Activated CD4-positive, alpha-beta T cell treated with anti-CD3 and anti-CD28 coated beads for 36 hours (primary cell): Measurements from ENCODE around the gene GAL3ST2. TPM values are rescaled to one million over a fixed set of nuclear protein-coding genes. Genes with fewer than 3 reads are reported as not detected.
"Not testable (repeated sequence)": the region's sequence is repeated elsewhere in the genome, so short reads cannot be mapped to it uniquely, and the experiment has no call there.

Experiments
- ATAC-seq: fragments of 200-7000 bp; cut with Tn5 transposase; one replicate; pipeline ENCODE4 v1.10.0; 2021; ENCODE audit warnings: mild to moderate bottlenecking, moderate library complexity
- CTCF ChIA-PET: fragments of 350-600 bp; sonication (Branson Sonifier 250); formaldehyde crosslinking; loops from one replicate; lab custom pipeline; 2021; ENCODE audit warnings: antibody characterized with exemption; lab: Charles Lee
- POLR2A ChIA-PET: fragments of 350-600 bp; sonication (Branson Sonifier 250); formaldehyde crosslinking; loops from one replicate; lab custom pipeline; 2021; ENCODE audit warnings: antibody characterized with exemption, inconsistent platforms; lab: Charles Lee
- DNase-seq: peaks from one replicate; pipeline ENCODE4 v3.0.0-alpha.2; 2020
- H3K27ac Mint-ChIP-seq: one replicate; pipeline ENCODE4 v1.8.0; 2021; ENCODE audit warnings: mixed read lengths
- H3K27me3 Mint-ChIP-seq: one replicate; pipeline ENCODE4 v1.8.0; 2021; ENCODE audit warnings: mixed read lengths
- H3K36me3 Mint-ChIP-seq: one replicate; pipeline ENCODE4 v1.8.0; 2021; ENCODE audit warnings: low read depth, mixed read lengths
- H3K4me1 Mint-ChIP-seq: one replicate; pipeline ENCODE4 v1.8.0; 2021; ENCODE audit warnings: mixed read lengths
- H3K4me3 Mint-ChIP-seq: one replicate; pipeline ENCODE4 v1.8.0; 2021; ENCODE audit warnings: mild to moderate bottlenecking, moderate library complexity, mixed read lengths
- H3K9me3 Mint-ChIP-seq: one replicate; pipeline ENCODE4 v1.8.0; 2021; ENCODE audit warnings: low read depth, mixed read lengths
- intact Hi-C, 2 experiments: fragments of 100-400 bp; cut with DNase I in 1 of 2; cut with micrococcal nuclease in 1 of 2; formaldehyde crosslinking; loops; one replicate each; pipeline versions ENCODE4 v1.14.2 to v1.15.1; 2022 to 2024; cut with DNase I, micrococcal nuclease
- total RNA-seq, 2 experiments: library from RNA; stranded (reverse); gene quantifications; one replicate each; pipeline ENCODE4 v1.2.3, GENCODE V29; 2021

Gene GAL3ST2
- total RNA-seq, 2 experiments from 2014 or later, result 0.94 to 1.0 TPM

- H3K36me3 Mint-ChIP-seq, result no peaks in the 10 kb centered on the region
- H3K4me3 Mint-ChIP-seq, result no peak overlapping the region
- peaks cover 3% of the 10 kb centered on the region for H3K27me3 Mint-ChIP-seq
- ChIA-PET POLR2A (no interaction called here), CTCF (no interaction called here)
- H3K9me3 Mint-ChIP-seq, result no peaks in the 10 kb centered on the region
- ATAC-seq, result no peak
- H3K27ac Mint-ChIP-seq, result no peak overlapping the region
- intact Hi-C loops, result no loop called here
- no peak for DNase-seq
- H3K4me1 Mint-ChIP-seq, result no peaks in the 10 kb centered on the region
Measured at GRCh38 chr2:241811952-241812729, 35.5 kb downstream of the GAL3ST2 start.

DNA sequence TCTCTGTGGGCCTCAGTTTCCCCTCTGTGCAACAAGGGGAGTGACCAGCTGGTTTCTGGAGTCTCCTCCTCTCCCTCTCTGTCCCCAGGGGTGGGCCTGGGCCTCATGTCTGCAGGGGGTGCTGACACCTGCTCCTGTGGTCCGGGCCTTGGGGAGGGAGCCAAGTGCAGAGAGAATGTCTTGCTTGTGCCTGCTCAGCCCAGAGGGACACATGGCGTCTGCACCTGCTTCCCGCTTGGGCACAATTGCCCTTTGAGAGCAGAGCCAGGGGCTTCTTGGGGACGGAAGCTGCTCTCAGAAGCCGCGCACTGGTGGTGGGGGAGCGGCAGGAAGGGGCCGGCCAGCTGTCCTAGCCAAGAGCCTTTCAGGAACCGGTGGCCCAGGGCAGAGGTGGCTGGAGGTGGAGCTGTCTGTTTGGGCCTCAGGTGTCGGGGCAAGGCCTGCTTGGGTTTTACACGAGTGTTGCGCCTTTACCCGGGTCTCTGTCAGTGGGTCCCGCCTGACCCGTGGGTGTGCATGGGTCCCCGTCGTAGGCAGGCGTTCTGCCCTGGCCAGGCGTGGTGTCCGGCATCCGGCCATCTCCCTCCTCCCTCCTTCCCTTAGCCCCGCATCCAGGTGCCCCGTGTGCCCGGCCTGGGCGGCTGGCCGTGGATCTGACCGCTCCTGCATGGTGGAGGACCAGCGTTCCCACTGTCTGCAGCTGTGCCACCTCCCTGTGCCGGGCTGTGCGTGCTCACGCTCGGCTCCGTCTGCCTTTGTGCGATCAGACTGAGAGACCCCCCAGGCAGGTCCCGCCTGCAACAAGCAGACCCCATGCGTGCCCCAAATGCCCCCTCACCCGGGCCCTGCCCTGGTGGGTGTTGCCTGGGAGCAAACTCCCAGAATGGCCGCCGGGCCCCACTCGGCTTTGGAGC lies 36.4 kb downstream of the GAL3ST2 start:
- Mint-ChIP-seq H3K27ac (no peak overlapping the region), H3K4me3 (no peak overlapping the region), H3K36me3 (no peaks in the 10 kb centered on the region), H3K4me1 (peaks cover 5% of the 10 kb centered on the region), H3K27me3 (peaks cover 3% of the 10 kb centered on the region), H3K9me3 (no peaks in the 10 kb centered on the region)
- POLR2A ChIA-PET, result no interaction called here
- intact Hi-C loops, result no loop called here
- ATAC-seq (no peak), DNase-seq (no peak)
- CTCF ChIA-PET, result no interaction called here

- CTCF ChIA-PET, result interaction anchor here (0.6 kb wide), 1 partner anchor 718 kb away, joined by 3 read pairs; no protein-coding TSS in a partner anchor
- DNase-seq (no peak), ATAC-seq (peak; percentile 66)
- Mint-ChIP-seq H3K4me3 (no peak overlapping the region), H3K4me1 (peaks cover 5% of the 10 kb centered on the region), H3K27me3 (no peaks in the 10 kb centered on the region), H3K36me3 (no peaks in the 10 kb centered on the region), H3K27ac (no peak overlapping the region), H3K9me3 (no peaks in the 10 kb centered on the region)
- intact Hi-C loops, result no loop called here
- POLR2A ChIA-PET, result no interaction called here
Measured at GRCh38 chr2:241813644-241814392, 37.2 kb downstream of the GAL3ST2 start.

- DNase-seq, result no peak
- intact Hi-C loops, result no loop called here
- H3K4me1 Mint-ChIP-seq, result peaks cover 5% of the 10 kb centered on the region
- CTCF ChIA-PET, result no interaction called here
- H3K27me3 Mint-ChIP-seq, result no peaks in the 10 kb centered on the region
- H3K9me3 Mint-ChIP-seq, result no peaks in the 10 kb centered on the region
- no peak overlapping the region for H3K4me3 Mint-ChIP-seq
- H3K27ac Mint-ChIP-seq, result no peak overlapping the region
- no peaks in the 10 kb centered on the region for H3K36me3 Mint-ChIP-seq
- POLR2A ChIA-PET, result no interaction called here
- no peak for ATAC-seq
Measured at GRCh38 chr2:241814393-241814642, 37.7 kb downstream of the GAL3ST2 start.

GRCh38 chr2:241814643-241815476 lies 38.2 kb downstream of the GAL3ST2 start:
- no peaks in the 10 kb centered on the region for H3K27me3 Mint-ChIP-seq
- DNase-seq, result no peak
- no peak for ATAC-seq
- intact Hi-C loops, result no loop called here
- no peaks in the 10 kb centered on the region for H3K9me3 Mint-ChIP-seq
- CTCF ChIA-PET, result no interaction called here
- no peak overlapping the region for H3K27ac Mint-ChIP-seq
- POLR2A ChIA-PET, result no interaction called here
- no peaks in the 10 kb centered on the region for H3K36me3 Mint-ChIP-seq
- peaks cover 5% of the 10 kb centered on the region for H3K4me1 Mint-ChIP-seq
- no peak overlapping the region for H3K4me3 Mint-ChIP-seq

GRCh38 chr2:241815477-241816430 lies 39.1 kb downstream of the GAL3ST2 start:
- intact Hi-C loops, result no loop called here
- ATAC-seq (no peak), DNase-seq (no peak)
- CTCF ChIA-PET, result no interaction called here
- Mint-ChIP-seq H3K4me3 (no peak overlapping the region), H3K9me3 (no peaks in the 10 kb centered on the region), H3K4me1 (peaks cover 5% of the 10 kb centered on the region), H3K27me3 (no peaks in the 10 kb centered on the region), H3K36me3 (no peaks in the 10 kb centered on the region), H3K27ac (no peak overlapping the region)
- POLR2A ChIA-PET, result no interaction called here

- Mint-ChIP-seq H3K4me1 (peaks cover 5% of the 10 kb centered on the region), H3K36me3 (no peaks in the 10 kb centered on the region), H3K27me3 (no peaks in the 10 kb centered on the region), H3K27ac (no peak overlapping the region), H3K9me3 (no peaks in the 10 kb centered on the region), H3K4me3 (no peak overlapping the region)
- ChIA-PET POLR2A (no interaction called here), CTCF (no interaction called here)
- ATAC-seq (no peak), DNase-seq (no peak)
- intact Hi-C loops, result no loop called here
Measured at GRCh38 chr2:241816431-241817121, 40.0 kb downstream of the GAL3ST2 start.

DNA sequence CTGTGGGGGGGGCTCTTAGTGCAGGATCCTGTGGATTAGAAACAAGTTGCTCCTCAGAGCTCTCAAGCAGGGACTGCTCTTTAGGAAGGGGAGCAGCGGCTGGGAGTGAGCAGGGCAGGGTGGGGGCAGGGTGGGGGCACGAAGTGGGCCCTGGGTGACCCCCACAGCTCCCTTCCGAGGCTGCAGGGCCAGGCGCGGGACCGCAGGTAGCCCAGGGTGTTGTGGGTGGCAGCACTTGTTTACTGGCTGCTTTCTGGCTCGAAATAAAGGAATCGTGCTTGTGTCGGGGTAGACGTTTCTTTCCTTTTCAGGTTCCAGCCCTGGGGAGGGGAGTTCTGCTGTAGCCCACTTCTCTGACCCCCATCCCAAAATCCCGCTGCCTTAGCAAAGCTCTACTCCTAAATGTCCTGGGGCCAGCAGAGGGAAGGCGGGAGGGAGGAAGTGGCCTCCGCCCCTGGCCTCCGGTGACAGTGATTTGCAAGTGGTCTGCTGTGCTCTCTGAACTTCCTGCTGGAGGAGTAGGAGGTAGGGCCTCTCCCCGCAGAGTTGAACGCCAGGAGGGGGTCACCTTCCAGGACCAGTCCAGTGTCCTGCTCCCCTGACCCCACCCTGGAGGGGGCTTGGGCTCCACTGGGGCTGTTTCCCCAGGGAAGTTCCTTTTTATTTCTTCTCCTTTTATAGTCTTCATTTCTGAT lies 40.7 kb downstream of the GAL3ST2 start:
- H3K36me3 Mint-ChIP-seq, result no peaks in the 10 kb centered on the region
- H3K27ac Mint-ChIP-seq, result no peak overlapping the region
- ChIA-PET CTCF (no interaction called here), POLR2A (no interaction called here)
- ATAC-seq, result no peak
- H3K27me3 Mint-ChIP-seq, result no peaks in the 10 kb centered on the region
- H3K4me3 Mint-ChIP-seq, result no peak overlapping the region
- DNase-seq, result no peak
- intact Hi-C loops, result no loop called here
- no peaks in the 10 kb centered on the region for H3K9me3 Mint-ChIP-seq
- H3K4me1 Mint-ChIP-seq, result peaks cover 5% of the 10 kb centered on the region

DNA sequence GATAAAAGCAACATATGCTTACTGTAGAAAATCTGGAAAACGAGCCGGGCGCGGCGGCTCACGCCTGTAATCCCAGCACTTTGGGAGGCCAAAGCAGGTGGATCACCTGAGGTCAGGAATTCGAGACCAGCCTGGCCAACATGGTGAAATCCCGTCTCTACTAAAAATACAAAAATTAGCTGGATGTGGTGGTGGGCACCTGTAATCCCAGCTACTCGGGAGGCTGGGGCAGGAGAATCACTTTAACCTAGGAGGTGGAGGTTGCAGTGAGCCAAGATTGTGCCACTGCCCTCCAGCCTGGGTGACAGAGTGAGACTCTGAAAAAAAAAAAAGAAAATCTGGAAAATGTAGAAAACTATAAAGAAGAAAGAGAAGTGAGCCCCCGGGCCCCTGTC lies 41.2 kb downstream of the GAL3ST2 start:
- CTCF ChIA-PET, H3K4me1 Mint-ChIP-seq, H3K9me3 Mint-ChIP-seq, POLR2A ChIA-PET, intact Hi-C loops, H3K27ac Mint-ChIP-seq, H3K27me3 Mint-ChIP-seq, H3K4me3 Mint-ChIP-seq, ATAC-seq, H3K36me3 Mint-ChIP-seq, DNase-seq: not testable (repeated sequence)
